GM18868 (cell line): ENCODE data around the gene IL10.
"Not testable (repeated sequence)": the region's sequence is repeated elsewhere in the genome, so short reads cannot be mapped to it uniquely, and the experiment has no call there.

Source experiments
- ATAC-seq: cut with Tn5 transposase; IDR thresholded peaks from one replicate; pipeline ENCODE4 v1.9.1; 2021; ENCODE audit warnings: mild to moderate bottlenecking, moderate library complexity; ENCODE audit not compliant: unreplicated experiment

The IL10 gene

DNA sequence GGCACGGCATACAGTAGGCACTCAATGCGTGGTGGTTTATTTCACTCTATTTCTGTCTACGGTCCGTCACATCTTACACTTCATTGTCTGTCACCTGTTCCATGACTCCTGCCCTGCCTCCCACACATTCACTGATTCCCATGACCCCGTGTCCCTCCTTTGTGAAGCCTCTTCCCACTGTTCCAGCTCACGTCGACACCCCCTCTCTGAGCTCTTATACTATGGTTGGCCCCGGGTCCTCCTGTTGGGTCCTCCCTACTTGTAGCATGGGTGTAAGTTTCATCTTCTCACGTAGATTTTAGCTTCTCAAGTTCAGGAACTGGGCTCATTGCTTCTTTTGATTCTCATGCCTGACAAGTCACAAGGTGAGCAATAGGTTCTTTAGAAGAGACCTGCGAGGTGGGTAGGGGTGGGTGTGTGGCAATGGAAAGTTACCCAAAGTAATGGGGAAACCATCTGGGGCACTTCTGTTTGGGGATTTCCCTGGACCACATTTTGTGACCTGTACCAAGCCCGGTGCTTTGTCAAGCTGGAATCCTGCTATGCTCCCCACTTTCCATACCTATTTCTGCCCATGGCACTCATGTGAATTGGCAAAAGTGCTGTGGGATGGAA, 22.1 kb upstream of the IL10 start:
- ATAC-seq: no peak

DNA sequence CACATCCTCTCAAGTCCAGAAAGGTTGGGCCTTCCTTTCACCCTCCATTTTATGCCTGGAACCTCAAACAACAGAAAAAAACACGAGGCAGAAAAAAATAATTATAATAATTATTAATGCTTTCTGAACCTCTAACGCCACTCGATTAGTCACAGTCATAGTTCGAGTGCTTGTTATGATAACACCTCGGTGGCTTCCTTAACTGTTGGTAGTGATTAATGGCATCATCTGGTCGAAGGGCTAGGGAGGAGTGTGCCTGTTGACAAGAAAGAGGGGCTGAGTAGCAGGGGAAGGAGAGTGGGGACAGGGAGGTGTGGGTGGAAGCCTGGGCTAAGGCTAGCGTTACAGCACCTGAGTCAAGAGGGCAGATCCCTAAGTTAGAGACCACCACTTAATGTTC, 21.3 kb upstream of the IL10 start:
- no peak for ATAC-seq

- ATAC-seq: peak; percentile 62
These were observed 20.8 kb upstream of the IL10 start for GRCh38 chr1:206792939-206793607.

DNA sequence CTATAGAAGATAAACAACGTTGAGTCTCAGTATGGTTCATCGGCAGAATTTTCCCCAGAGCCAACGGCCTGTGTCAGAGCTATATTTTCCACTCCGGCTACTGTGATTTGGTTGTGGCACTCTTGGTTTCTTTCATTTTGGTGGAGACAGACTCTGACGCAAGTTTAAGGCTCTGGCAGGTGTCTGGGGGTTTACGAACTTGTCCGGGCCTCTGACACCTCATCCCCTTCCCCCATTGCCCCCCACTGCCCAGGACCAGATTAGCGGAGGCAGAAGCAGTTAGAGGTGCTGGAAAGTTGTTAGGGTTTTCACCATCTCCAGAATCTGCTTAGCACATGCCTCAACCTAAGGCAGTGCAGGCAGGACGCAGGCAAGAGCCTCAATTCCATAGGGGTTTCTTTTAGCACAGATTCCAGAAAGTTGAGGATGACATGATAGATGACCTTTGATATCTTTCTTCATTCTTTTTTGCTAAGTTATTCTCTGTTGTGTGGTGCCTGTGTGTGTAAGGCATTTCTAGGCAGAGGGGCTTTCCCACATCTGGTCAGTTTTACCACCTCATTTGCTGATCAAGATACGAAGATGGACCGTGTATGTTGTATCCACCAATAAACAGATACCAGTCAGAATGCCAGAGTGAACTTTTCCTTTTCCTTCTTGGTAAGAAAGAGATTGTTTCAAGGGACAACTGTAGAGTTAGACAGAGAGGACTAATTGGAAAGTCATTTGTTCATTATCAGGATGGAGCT, 18.4 kb upstream of the IL10 start:
- ATAC-seq: peak; percentile 26

GRCh38 chr1:206788487-206789050, 16.3 kb upstream of the IL10 start:
- ATAC-seq: no peak

GRCh38 chr1:206787891-206788290, 15.6 kb upstream of the IL10 start:
- no peak for ATAC-seq

DNA sequence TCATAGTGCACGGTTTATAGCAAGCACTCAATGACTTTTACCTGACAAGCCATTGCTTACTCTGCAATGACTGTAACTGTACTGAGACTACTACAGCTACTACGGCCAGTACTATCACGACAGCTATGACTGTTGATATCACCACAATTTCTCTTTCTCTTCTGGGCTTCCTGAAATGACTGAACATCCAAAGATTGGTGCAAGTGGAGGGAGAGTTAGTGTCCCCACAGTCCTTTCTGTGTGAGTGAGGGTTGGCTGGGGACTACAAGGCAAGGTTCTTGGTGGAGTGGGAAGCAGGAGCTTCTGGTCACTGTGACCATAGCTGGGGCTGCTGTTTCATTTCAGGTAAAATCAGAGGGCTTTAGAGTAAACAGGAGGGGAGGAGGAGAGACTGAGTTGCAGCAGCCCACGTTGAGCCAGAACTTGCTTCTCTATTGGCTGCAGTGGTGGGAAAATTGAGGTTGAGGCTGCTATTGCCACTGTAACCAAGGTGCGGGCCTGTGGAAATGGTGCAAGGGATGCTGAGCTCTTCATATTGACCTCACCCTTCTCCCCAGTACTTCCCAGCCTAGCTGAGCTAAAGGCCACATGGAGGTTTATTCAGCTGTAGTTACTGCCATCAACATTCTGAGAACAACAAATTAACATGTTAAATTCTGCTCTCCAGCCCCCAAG, 14.1 kb upstream of the IL10 start:
- no peak for ATAC-seq

- ATAC-seq: no peak
These were observed 13.0 kb upstream of the IL10 start for GRCh38 chr1:206785182-206785765.

DNA sequence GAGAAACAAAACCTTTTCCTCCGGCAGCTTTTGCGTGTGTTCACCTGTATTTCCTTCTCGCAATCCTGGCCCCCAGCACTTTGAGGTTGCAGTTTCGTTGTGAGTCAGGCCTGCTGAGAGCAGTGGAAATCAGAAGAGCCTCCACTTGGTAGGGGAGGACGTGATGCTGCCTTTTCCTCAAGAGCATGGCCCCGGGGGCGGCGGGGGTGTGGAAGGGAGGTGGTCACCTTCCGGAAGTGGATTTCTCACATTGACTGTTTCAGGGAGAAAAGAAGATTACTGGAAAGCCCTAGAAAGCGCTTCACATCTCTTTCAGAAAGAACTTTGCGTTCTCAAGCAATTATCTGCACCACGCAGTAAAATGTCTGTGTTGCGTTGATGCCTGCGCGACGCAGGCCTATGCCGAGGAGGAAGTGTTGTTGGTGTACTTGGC, 12.2 kb upstream of the IL10 start:
- peak; percentile 67 for ATAC-seq

DNA sequence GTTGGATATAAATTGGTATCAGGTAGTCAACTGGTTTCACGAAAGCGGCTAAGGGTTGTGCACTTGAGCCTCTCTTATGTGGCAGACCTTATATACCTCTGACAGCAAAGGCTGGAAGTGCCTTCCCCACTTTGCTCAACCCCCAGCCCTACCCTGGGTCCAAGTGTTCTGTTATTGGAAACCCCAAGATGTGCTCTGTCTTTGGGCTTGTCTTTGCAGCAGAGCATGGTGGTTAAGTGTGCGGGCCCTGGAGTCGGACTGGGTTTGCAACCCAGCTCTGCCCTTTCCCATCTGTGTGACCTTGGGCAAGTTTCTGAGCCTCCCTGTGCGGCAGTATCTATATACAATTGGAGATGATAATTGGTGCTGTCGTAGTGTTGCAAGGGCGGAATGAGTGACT, 11.2 kb upstream of the IL10 start:
- no peak for ATAC-seq

DNA sequence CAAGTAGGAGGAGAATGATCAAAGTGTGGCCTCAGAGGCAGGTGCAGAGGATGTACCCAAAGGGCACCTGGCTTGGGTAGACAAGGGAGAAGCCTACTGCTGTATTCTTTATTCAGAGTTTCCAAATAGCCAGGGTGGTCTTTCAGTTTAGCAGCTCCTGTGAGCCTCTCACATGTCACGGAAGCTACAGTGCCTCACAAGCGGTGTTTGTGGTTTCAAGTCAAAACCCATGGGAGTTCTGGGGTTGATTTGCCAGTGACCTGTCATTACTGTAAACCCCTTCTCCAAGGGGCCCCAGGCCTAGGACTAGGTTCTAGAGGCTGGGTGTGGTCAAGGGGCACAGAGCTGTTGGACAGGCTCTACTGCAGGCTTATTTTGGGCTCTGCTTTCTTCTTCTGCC, 10.2 kb upstream of the IL10 start:
- peak; percentile 38 for ATAC-seq

DNA sequence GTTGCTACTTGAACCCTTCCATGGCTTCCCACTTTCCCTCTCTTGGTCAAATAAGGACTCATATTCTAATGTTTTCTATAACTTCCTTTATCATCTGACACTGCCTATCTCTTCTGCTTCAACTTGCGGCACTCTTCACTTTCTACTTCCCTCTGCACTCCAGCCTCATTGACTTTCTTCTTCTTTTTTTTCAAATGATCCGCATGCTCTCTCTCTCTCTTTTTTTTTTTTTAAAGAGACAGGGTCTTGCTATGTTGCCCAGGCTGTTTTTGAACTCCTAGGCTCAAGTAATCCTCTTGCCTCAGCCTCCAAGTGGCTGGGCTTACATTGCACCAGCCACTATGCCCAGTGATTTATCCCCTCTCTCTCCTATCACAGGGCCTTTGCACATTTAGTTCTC, 7.3 kb upstream of the IL10 start:
- ATAC-seq: no peak

GRCh38 chr1:206778911-206779310, 6.6 kb upstream of the IL10 start:
- not testable (repeated sequence) for ATAC-seq

DNA sequence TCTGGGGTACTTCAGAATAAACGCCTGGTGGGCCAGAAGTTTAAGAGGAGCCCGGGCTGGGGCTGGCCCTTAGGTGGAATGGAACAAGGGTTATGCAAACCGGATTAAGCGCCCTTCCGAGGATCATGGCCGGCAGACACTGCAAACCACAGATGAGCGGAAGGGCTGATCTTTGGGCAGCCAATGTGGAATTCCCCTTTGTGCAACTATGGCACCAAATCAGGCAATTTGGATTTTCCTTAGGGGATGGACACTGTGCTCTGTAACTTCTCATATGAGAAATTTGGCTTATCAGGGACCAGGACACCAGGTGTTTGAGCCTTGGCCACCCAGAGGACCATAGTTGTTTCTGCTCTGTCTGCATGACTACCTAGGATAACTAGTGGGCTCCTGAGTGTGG, 5.7 kb upstream of the IL10 start:
- no peak for ATAC-seq

GRCh38 chr1:206776229-206776628, 3.9 kb upstream of the IL10 start:
- no peak for ATAC-seq

DNA sequence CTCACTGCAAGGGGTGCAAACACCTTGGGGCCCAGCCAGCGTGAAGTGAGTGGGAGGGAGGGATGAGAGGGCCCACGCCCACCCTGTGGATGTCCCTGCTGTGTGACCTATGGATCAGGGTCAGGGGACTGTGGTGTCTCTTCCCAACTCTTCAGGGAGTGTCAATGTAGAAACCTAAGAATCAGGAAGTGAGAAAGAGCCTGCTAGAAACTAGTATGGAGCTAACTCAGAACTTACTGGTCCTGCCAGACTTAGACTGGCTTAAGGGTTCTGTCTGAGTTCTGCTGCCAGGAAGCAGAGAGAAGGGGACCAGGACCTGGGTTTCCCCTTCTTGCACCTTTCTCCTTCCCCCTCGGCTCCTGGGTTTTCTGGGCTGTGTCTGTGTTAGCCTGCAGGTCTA, 1.8 kb upstream of the IL10 start:
- no peak for ATAC-seq

DNA sequence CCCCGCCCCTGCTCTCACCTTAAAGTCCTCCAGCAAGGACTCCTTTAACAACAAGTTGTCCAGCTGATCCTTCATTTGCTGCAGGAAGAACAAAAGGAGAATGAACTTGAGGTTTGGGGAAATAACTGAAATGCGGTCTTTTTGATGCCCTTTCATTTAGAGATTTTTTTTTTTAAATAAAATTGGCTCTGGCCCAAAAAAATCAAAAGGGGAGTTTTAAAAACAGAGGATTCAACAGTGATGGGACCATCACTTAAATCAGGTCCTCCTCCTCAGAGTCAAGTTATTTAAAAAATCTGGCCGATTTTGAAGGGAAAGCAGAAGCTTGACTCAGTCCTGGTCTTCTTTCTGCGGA, 979 bp downstream of the IL10 start:
- no peak for ATAC-seq

DNA sequence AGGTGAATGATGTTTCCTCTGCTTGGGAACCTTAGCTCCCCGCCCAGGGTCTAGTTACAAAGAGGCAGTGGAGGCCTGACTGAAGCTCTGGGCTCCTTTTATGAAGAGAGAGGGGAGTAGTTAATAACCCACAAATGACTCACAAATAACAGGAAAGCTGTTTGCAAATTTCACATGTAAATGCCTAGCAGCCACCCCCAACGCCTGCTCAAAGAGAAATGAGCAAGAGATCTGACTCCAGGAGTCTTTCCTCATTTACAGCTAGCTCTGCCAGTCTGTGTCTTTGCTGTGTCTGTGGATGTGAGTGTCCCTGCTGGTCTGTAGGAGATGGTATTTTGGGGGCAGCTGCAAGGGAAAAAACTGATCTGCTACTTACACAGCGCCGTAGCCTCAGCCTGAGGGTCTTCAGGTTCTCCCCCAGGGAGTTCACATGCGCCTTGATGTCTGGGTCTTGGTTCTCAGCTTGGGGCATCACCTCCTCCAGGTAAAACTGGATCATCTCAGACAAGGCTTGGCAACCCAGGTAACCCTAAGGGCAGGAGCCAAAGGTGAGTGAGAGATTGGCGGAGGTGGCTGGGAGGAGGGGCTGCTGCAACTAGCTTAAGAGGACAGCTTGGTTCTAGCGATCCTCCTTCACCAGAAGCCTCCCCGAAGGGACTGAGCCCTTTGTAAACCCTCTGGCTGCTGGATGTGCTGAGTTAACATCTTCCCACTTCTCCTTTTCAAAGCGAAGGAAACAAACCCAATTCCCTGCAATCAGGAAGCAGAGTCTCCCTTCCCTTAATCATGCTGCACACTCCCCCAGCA, 1.6 kb downstream of the IL10 start, which contains the start of gene IL19:
Gene IL19 (plus strand): TSS at position 243 of the 807 bp plus-strand sequence. CDS start 65,890 bp downstream, outside the sequence.
- no peak for ATAC-seq

- ATAC-seq: peak; percentile 64
These were observed 3.0 kb downstream of the IL10 start for GRCh38 chr1:206769304-206769731.
